ENCODE results near the gene R3HDM2. TPM values are rescaled to one million over a fixed set of nuclear protein-coding genes. Genes with fewer than 3 reads are reported as not detected.

Gene R3HDM2
- total and polyA plus RNA-seq, 4 donors: 7.4 to 28.9 (median 15.1) TPM

- no peak overlapping the region for H3K9ac ChIP-seq (ENCODE audit: low read depth in 1 of 2, low read length in 2 of 2)
- H3K36me3 ChIP-seq (ENCODE audit: control insufficient read depth in 4 of 4, insufficient read depth in 3 of 4, low read depth in 1 of 4, low read length in 3 of 4): peaks cover 7 to 28% (median 12%) of the 10 kb centered on the region in 4 donors
- H3K9me3 ChIP-seq (ENCODE audit: control insufficient read depth in 4 of 4, low read length in 3 of 4): no peaks in the 10 kb centered on the region
- 30% methylated on average over 11 of the region's 11 CpGs for WGBS
- DNase-seq (ENCODE audit: low spot score): no peak
- no peak overlapping the region for H3K27ac ChIP-seq (ENCODE audit: low read depth in 1 of 2, low read length in 2 of 2)
- H3K4me3 ChIP-seq (ENCODE audit: low read depth in 1 of 3, low read length in 3 of 3): no peak overlapping the region
- peaks cover 4 to 23% (median 10%) of the 10 kb centered on the region in 4 donors for H3K4me1 ChIP-seq (ENCODE audit: control insufficient read depth in 4 of 4, insufficient read depth in 4 of 4, low read length in 3 of 4)
- peaks cover 0 to 11% (median 7%) of the 10 kb centered on the region in 4 donors for H3K27me3 ChIP-seq (ENCODE audit: control insufficient read depth in 4 of 4, insufficient read depth in 4 of 4, low read length in 3 of 4)
- no peak for TF ChIP-seq TAF1 (conservative IDR thresholded peaks at IDR 0.05)
- no peak for TF ChIP-seq RAD21 (IDR thresholded peaks at IDR 0.05)
- no peak for TF ChIP-seq EGR1 (IDR thresholded peaks at IDR 0.05; ENCODE audit: low read depth in 2 of 2)
- no peak for TF ChIP-seq SP1 (IDR thresholded peaks at IDR 0.05)
- no peak for TF ChIP-seq FOXA2 (IDR thresholded peaks at IDR 0.05)
- TF ChIP-seq, protein P1, sequence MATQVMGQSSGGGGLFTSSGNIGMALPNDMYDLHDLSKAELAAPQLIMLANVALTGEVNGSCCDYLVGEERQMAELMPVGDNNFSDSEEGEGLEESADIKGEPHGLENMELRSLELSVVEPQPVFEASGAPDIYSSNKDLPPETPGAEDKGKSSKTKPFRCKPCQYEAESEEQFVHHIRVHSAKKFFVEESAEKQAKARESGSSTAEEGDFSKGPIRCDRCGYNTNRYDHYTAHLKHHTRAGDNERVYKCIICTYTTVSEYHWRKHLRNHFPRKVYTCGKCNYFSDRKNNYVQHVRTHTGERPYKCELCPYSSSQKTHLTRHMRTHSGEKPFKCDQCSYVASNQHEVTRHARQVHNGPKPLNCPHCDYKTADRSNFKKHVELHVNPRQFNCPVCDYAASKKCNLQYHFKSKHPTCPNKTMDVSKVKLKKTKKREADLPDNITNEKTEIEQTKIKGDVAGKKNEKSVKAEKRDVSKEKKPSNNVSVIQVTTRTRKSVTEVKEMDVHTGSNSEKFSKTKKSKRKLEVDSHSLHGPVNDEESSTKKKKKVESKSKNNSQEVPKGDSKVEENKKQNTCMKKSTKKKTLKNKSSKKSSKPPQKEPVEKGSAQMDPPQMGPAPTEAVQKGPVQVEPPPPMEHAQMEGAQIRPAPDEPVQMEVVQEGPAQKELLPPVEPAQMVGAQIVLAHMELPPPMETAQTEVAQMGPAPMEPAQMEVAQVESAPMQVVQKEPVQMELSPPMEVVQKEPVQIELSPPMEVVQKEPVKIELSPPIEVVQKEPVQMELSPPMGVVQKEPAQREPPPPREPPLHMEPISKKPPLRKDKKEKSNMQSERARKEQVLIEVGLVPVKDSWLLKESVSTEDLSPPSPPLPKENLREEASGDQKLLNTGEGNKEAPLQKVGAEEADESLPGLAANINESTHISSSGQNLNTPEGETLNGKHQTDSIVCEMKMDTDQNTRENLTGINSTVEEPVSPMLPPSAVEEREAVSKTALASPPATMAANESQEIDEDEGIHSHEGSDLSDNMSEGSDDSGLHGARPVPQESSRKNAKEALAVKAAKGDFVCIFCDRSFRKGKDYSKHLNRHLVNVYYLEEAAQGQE (IDR thresholded peaks at IDR 0.05): no peak
- TF ChIP-seq ATF3 (IDR thresholded peaks at IDR 0.05): no peak
- no peak for TF ChIP-seq RXRA (IDR thresholded peaks at IDR 0.05)
- no peak for TF ChIP-seq CTCF (IDR thresholded peaks at IDR 0.05; ENCODE audit: low read depth, low read length, missing input control)
- TF ChIP-seq JUND (IDR thresholded peaks at IDR 0.05): no peak
- TF ChIP-seq, protein P2, sequence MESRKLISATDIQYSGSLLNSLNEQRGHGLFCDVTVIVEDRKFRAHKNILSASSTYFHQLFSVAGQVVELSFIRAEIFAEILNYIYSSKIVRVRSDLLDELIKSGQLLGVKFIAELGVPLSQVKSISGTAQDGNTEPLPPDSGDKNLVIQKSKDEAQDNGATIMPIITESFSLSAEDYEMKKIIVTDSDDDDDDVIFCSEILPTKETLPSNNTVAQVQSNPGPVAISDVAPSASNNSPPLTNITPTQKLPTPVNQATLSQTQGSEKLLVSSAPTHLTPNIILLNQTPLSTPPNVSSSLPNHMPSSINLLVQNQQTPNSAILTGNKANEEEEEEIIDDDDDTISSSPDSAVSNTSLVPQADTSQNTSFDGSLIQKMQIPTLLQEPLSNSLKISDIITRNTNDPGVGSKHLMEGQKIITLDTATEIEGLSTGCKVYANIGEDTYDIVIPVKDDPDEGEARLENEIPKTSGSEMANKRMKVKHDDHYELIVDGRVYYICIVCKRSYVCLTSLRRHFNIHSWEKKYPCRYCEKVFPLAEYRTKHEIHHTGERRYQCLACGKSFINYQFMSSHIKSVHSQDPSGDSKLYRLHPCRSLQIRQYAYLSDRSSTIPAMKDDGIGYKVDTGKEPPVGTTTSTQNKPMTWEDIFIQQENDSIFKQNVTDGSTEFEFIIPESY (IDR thresholded peaks at IDR 0.05): no peak
- no peak for TF ChIP-seq HNF4G (IDR thresholded peaks at IDR 0.05)
- no peak for TF ChIP-seq FOXA1 (IDR thresholded peaks at IDR 0.05)
- no peak for TF ChIP-seq MAX (IDR thresholded peaks at IDR 0.05)
- TF ChIP-seq HNF4A (conservative IDR thresholded peaks at IDR 0.05): no peak
- TF ChIP-seq YY1 (IDR thresholded peaks at IDR 0.05): no peak
- no peak for TF ChIP-seq GABPA (IDR thresholded peaks at IDR 0.05 in 1 of 2, conservative IDR thresholded peaks at IDR 0.05 in 1 of 2)
- no peak for TF ChIP-seq NR2F2 (IDR thresholded peaks at IDR 0.05)
These were observed 215.8 kb downstream of the R3HDM2 start for GRCh38 chr12:57215065-57215464.

Measured in liver (tissue), 9 donors.